Measurements from ENCODE around the gene CBX2. TPM values are rescaled to one million over a fixed set of nuclear protein-coding genes. Genes with fewer than 3 reads are reported as not detected.

The CBX2 gene
- total RNA-seq: 11.3 and 12.0 TPM in 2 replicates

DNA sequence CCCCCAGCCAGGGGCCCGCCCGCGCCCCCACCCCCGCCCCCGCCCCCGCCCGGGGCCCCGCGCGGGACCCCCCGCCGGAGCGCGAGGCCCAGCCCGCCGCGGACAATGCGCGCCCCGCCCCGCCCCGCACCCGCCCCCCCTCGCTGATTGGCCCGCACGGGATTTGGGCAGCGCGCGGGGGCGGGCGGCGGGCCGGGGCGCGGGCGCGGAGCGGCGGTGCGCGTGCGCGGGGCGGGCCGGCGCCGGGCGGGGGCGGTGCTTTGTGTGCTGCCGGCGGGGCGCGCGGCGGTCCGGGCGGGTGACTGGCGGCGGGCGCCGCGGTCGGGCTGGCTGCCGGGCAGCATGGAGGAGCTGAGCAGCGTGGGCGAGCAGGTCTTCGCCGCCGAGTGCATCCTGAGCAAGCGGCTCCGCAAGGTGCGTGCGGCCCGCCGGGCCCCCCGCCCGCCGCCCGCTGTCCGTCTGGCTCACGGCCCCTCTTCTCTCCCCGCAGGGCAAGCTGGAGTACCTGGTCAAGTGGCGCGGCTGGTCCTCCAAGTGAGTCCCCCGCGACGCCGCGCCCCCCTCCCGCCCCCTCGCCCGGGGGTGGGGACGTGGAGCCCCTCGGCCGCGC, at the start of gene CBX2:
CBX2 (plus strand) TSS at position 255 of the 610 bp plus-strand sequence; CDS start at position 343, 88 bp downstream.

DNA sequence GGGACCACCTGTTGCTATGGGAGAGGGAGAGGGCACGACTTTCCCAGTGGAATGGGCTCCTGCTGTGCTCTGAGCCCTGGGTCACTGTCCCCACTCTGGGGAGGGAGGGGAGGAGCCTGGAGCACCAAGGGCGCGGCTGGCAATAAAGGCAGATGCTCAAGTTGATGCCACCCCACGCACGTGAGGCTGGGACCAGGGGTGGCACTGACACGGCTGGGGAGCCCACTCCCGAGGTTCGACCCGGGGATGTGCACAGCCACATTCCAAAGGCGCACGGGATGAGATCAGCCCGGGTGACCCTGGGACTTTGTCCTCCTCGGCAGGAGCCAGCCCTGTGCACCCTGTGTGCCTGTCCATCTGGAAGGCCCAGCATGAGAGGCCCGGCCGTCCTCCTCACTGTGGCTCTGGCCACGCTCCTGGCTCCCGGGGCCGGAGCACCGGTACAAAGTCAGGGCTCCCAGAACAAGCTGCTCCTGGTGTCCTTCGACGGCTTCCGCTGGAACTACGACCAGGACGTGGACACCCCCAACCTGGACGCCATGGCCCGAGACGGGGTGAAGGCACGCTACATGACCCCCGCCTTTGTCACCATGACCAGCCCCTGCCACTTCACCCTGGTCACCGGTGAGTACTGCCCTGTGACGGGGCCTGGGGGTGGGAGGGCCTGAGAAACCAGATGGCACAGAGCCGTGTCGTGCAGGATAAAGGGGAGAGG, 47.0 kb upstream of the CBX2 start, which contains the start of gene ENPP7:
ENPP7 (plus strand) TSS at position 175 of the 715 bp plus-strand sequence; CDS start at position 372, 197 bp downstream.

DNA sequence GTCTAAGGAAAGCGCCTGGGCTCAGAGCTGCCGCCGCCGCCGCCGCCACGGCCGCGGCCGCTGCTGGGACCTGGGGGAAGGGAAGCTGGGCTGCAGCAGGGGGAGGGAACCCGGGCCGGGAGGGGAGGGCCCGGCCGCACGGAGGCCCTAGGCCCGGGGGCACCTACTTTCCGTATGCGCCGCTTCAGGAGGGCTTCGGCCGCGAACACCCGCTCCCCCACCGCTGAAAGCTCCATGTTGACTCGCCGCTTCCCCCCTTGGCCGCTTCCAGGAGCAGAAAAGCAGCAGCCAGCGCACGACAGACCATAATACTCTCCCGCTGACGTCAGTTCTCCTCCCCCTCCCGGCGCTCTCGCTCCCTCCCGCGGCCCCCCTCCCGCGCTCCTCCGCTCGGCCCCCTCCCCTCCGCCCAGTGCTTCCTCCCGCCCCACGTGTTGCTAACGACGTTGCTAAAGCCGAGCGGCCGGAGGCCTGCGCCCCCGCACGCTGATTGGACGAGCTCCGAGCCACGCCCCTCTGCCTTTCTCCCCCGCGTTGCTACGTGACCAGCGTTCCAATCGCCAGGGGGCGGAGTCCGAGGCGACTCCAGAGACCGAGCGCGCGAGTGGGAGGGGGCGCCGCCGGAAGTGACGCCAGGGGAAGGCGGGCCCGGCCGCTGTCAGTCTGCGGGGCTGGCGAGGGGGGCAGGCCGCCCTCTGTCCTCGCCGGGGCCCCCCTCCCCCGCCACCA, 19.0 kb downstream of the CBX2 start, which contains the start of gene CBX8:
CBX8 (minus strand) TSS at position 315 of the 729 bp plus-strand sequence; CDS start at position 236, 79 bp downstream.

Other genes starting within 250 kb of the CBX2 start
- not detected in 2 replicates for gene RBFOX3, start 167.1 kb upstream of the CBX2 start, total RNA-seq
- gene ENPP7, start 47.2 kb upstream of the CBX2 start, total RNA-seq: not detected in 2 replicates
- 2.1 and 2.4 TPM in 2 replicates for gene CBX8, start 18.9 kb downstream of the CBX2 start, total RNA-seq
- 10.6 and 11.7 TPM in 2 replicates for gene CBX4, start 61.3 kb downstream of the CBX2 start, total RNA-seq

Data from mammary microvascular endothelial cell (primary cell).